Left renal pelvis (tissue), 4 donors: ENCODE results near the gene SERPINB6. TPM values are rescaled to one million over a fixed set of nuclear protein-coding genes. Genes with fewer than 3 reads are reported as not detected.
"Not testable (repeated sequence)": the region's sequence is repeated elsewhere in the genome, so short reads cannot be mapped to it uniquely, and the experiment has no call there.

Experiments
- DNase-seq, 4 donors: peaks; one replicate each; pipeline ENCODE4 v3.0.0-alpha.2; 2013; ENCODE audit warnings: low read depth in 4 of 4, low spot score in 3 of 4
- polyA plus RNA-seq, 4 donors: library from polyadenylated mRNA; unstranded; fragments of 120-200 nt; gene quantifications; one replicate each; pipeline ENCODE4 v1.2.1, GENCODE V29; 2013; ENCODE audit not compliant: insufficient read length in 4 of 4

The SERPINB6 gene
- 10 to 100 TPM; 67.9 to 95.8 (median 89.1) TPM for polyA plus RNA-seq

DNA sequence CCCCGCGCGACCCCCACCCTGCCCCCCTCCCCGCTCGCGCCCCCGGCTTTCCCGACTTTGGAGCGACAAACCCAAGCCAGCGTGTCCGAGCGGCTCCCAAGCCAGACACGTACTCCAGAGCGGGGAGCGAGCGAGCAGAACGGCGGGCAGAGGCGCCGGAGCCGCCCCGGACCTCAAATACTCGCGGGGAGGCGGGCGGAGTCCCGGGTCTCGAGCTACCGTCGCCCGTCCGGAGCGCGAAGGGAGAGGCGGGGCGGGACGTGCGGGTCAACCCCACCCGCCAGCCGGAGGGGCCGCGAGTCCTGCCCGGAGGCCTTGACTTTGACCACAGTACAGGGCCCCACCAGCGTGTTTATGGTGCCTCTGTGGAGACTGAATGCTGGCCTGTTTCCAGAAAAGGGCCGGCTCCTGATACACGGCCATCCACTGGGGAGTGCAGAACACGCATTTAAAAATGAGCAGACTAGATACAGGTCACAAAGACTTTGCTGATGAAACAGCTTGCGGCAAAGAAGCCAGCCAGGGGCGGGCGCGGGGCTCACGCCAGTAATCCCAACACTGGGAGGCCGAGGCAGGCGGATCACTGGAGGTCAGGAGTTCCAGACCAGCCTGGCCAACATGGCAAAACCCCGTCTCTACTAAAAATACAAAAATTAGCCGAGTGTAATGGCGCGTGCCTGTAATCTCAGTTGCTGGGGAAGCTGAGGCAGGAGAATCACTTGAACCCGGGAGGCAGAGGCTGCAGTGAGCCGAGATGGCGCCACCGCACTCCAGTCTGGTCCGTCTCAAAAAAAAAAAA lies at the start of gene SERPINB6:
SERPINB6 (minus strand) TSS at position 148 of the 799 bp plus-strand sequence. CDS start 12,235 bp downstream, outside the sequence.
- DNase-seq: no peak

DNA sequence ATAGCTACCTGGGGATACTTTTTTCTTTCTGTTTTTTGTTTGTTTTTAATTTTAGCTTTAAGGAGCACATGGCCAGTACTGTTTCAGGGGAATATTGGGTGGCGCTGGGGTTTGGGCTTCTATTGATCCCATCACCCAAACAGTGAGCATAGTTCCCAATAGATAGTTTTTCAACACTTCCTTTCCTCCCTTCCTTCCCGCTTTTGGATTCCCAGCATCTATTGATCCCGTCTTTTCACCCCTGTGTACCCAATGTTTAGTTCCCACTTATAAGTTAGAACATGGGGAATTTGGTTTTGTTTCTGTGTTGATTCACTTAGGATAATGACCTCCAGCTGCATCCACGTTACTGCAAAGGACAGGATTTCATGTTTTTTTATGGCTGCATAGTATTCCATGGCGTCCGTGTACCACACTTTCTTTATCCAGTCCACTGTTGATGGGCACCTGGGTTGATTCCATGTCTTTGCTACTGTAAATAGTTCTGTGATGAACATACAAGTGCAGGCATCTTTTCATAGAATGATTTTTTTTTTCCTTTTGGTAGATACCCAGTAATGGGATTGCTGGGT lies 48.5 kb upstream of the SERPINB6 start:
- DNase-seq: no peak

DNA sequence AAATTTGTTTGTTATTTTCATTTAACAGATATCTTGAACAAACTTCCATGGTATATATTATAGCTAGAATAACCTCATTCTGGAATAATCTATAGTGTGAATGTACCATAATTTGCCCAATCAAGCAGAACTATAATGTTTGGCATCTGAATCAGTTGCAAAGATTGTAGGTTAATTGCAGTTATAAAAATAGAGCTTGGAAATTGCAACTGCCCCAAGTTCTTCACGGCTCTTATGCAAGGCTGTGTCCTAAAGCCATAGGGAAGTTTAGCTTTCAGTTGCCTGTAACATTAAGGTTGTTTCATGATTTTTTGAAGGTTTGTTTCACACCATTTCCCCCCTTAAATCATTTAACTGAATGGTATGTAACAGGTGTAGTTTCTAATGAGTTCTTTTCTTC lies 47.7 kb upstream of the SERPINB6 start:
- DNase-seq: no peak

DNA sequence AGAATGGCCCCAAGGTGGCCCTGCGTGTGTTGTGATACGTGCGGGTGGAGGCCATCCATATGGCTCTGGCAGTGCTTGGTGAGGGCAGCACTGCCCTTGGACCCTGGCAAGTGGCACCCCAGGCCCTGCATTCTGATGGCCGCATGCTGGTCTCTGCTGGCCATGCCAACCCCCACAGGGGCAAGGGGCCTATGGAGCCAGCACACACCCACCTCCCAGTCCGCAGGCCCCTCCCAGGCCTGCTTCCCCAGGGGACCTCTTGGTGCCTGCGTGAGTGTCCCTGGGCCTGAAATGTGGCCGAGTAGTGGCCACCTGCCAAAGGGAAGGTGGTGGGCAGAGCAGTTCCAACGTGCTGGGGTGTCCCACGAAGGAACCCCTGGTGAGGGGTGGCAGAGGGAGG lies 45.9 kb upstream of the SERPINB6 start:
- DNase-seq: no peak

DNA sequence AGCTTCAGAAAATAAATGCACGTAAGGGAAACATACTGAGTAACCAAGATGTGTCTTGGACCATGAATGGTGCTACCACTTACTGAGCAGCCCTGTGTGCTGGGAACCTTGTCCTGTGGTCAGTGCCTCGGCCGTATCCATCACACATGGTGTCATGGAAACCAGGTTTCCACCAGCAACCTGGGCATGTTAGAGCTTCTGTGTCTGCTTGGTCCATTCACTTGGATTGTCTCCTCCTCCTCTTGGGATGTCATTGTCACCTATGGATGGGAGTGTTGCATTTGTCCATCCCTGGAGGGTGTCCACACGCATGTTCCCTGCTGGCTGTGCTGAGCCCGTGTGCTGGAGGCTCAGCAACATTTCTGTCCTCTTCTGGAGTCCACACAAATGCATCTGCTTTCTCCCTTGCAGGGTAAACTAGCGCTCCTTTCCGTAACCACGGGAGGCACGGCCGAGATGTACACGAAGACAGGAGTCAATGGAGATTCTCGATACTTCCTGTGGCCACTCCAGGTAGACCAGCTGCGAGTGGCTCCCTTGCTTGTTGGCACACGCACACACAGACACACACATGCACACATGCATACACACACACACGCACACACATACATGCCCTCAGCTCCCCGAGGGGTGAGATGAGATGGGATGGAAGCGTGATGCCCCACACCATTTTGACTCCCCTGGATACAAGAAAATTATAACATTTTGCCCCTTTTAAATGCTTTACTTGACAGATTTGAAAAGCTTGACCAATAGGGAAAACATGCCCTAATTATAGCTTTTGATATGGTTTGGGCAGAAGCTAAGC lies 45.3 kb upstream of the SERPINB6 start:
- DNase-seq: no peak

DNA sequence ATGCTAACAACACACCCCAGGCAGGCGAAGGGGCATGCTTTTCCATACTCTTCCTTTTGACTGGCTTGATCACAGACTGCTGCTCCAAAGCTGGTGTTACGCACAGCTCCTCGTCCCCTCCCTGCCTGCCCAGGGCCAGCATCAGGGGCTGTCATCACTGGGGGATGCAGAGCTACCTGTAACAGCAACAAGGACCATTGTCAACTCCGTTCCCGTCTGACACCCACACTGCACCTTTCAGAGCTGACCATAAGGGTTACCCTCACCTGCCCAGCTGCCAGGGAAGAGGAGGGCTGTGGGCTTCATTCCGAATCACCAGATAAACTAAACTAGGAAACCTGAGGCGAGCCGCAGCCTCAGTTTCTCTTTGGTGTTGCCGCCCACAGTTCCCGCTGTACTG lies 43.8 kb upstream of the SERPINB6 start:
- no peak for DNase-seq

DNA sequence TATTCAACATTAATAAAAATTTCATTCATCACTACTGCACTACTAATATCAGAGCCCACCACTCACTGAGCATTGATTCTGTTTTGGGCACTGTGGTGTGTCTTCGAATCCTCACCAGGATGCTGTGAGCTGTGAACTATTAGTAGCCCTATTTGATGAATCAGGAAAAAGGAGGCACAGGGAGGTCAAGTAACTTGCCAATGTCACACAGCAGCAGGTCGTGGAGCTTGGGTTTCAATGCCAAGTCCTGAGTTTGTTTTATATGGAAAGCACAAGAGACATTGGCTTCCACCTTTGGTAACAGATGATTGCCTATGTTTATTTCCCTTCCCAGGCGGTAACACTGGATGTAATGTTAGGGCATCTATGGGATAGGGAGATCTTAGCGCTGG lies 43.3 kb upstream of the SERPINB6 start:
- DNase-seq: no peak

DNA sequence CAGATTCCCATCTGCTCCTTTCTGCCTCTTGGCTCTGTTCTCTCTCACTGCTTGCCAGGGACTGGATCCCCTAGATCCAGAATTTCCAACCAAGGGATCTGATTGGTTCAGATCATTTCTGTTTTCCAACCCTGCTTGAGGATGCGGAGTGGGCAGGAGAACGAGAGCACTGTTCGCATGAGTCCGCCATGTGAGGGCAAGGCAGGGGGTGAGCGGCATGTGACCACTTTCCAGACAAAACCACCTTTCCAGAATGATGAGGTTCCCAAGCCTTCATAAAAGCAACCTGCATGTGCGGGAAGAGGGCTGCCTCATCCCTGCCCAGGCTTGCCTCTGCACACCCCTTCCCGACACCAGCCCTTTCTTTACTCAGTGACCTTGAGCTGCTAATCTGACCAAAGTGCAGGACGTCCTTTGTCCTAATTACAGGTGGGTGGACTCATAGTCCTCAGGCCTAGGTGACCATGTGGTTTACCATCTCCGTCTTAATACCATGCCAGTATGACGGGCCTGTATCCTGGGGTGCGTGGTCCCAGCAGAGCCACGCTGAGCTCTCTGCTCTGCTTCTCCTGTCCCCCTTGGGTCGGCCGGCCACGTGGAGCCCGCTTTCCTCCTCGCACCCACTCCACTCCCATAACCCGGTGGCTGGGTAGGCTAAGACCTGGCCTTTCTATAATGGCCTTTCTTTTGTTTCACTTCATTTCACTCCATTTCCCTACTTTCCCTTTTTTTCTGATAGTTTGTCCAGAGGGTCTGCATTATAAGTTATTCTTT lies 42.7 kb upstream of the SERPINB6 start:
- DNase-seq: no peak

DNA sequence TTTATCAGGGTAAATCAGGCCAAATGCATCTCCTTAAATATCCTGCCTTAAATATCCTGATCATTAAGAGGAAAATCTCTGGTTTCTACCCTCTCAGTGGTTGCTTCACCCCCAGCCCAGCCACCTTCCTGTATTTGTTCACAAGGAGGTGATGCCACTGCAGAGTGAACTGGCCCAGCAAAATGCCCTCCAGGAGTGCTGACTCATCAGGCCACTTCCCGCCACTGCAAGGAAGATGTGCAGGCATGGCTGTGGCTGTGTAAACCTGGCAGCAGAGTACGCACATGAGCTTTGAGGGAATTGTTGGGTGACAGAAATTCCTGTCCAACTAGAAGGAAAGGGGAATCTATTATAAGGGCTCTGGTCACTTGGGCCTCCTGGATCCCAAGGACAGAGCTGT lies 42.1 kb upstream of the SERPINB6 start:
- DNase-seq: no peak

DNA sequence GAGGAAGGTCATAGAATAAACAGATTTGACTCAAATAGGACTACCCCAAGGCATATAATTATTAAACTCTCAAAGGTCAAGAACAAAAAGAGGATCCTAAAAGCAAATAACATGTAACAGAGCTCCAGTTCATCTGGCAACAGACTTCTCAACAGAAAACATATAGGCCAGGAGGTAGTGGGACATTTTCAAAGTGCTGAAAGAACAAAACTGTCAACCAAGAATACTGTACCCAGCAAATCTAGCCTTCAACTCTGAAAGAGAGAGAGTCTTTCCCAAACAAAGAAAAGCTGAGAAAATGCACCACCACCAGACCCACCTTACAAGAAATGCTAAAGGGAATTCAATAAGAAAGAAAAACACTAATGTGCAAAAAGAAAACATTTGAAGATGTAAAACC lies 40.2 kb upstream of the SERPINB6 start:
- DNase-seq: no peak

DNA sequence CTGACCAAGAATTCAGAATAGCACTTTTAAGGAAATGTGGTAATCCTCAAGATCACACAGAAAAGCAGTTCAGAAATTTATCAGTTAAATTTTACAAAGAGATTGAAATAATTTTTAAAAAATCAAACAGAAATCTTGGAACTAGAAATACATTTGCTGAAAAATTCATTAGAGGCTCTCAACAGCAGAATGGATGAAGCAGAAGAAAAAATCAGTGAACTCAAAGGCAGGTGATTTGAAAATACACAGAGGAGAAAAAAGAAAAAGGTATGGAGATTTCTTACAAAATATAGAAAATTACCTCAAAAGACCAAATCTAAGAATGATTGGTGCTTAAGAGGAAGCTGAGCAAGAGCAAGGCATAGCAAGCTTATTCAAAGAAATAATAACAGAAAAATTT lies 39.8 kb upstream of the SERPINB6 start:
- DNase-seq: no peak

DNA sequence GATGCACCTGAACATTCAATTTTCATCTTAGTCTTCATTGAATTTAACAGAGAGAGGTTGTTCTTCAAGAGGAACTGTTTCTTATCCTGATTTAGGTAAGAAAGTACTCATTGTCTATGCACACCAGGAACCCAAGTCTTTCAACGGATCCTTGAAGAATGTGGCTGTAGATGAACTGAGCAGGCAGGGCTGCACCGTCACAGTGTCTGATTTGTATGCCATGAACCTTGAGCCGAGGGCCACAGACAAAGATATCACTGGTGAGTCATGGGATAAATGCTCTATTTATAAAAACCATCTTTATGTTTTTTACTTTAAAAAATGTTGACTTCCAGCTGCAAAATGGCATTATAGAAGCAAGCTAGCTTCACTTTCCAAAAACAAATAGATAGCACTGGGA lies 38.6 kb upstream of the SERPINB6 start:
- DNase-seq: no peak

DNA sequence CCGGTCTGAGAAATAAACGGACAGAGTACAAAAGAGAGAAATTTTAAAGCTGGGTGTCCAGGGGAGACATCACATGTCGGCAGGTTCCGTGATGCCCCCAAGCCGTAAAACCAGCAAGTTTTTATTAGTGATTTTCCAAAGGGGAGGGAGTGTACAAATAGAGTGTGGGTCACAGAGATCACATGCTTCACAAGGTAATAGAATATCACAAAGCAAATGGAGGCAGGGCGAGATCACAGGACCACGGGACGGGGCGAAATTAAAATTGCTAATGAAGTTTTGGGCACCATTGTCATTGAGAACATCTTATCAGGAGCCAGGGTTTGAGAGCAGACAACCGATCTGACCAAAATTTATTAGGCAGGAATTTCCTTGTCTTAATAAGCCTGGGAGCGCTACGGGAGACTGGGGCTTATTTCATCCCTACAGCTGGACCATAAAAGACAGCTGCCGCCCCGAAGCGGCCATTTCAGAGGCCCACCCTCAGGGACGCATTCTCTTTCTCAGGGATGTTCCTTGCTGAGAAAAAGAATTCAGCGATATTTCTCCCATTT lies 37.4 kb upstream of the SERPINB6 start:
- not testable (repeated sequence) for DNase-seq

DNA sequence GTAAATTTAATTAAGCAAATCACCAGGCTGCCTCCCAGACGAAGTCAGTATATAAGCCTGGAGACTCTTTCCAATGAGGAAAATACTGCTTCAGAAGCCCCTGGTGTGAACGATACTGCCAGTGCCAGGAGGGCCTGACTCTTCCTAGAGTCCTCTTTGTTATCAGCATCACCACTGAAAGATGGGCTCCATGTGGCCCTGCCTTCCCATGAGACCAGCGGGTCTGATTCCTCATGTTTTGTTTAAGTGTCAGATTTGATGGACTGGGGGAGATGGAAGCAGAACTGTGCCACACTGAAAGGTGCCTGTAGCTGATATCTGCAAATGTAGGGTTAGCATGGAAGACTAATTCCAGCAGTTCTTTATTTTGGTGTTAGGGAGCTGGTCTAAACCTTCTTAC lies 36.2 kb upstream of the SERPINB6 start:
- no peak for DNase-seq

DNA sequence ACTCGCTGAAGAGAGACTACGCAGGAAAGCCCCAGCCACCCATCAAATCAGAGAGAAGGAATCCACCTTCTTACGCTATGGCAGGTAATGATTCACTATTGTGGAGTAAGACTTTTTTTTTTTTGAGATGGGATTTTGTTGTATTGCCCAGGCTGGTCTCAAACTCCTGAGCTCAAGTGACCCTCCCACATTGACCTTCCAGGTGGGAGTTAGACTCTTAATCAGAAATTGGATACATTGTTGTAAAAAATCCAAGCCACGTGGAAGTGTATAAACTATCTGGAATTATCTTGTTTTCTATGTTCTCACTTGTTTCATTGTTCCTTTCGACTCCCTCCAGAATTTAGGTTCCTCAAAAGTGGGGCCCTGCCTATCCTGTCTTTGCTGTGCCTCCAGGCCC lies 35.1 kb upstream of the SERPINB6 start:
- no peak for DNase-seq

DNA sequence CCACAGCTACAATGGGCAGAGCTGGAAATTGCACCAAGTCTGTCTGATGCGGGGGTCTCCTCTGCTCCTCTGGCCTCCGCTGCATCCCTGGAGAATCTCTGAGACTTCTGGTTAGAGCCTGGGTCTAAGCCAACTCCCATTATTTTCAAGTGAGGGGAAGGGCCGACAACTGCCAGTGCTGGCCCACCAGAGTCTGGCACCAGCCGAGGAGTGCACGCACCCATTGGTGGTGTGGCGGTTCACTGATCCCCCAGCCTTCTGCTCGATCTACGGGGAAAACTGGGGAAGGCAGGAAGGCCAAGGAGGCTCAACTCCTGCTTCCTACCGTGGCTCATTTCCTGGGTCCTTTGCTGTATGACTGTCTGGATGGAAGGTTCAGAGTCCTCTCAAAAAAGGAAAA lies 34.5 kb upstream of the SERPINB6 start:
- no peak for DNase-seq

DNA sequence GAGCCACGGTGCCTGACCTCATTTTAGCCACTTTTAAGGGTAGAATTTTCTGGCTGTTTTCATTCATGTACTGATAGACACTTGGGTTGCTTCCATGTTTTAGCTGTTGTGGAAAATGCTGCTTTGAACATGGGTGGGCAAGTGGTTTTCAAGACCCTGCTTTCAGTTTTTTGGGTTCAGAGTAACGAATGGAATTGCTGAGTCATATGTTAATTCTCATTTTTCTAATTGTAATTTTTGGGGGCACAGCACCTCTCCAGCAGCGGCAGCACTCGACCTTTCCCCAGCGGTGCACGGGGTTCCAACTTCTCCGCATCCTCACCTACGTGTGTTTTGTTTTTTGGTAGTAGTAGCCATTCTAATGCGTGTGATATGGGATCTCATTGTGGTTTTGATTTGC lies 33.7 kb upstream of the SERPINB6 start:
- DNase-seq: no peak

DNA sequence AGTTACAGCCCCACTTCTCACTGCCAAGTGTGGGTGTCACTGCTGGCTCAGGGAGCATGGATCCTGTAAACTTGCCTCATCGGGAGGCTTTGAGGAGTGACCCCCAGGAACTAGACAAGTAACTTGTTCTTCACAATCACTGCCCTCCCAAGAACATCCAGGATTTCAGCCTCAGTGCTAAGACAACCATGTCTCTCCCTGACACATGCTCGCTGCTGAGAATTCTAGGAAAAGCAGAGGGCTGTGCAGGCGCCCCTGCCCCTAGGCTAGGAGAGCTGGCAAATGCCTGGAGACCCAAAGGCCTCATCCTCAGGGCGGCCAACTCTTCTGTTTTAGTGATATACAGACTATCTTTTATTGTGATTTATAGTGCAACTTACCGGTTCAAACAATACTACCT lies 31.9 kb upstream of the SERPINB6 start:
- DNase-seq: not testable (repeated sequence)

DNA sequence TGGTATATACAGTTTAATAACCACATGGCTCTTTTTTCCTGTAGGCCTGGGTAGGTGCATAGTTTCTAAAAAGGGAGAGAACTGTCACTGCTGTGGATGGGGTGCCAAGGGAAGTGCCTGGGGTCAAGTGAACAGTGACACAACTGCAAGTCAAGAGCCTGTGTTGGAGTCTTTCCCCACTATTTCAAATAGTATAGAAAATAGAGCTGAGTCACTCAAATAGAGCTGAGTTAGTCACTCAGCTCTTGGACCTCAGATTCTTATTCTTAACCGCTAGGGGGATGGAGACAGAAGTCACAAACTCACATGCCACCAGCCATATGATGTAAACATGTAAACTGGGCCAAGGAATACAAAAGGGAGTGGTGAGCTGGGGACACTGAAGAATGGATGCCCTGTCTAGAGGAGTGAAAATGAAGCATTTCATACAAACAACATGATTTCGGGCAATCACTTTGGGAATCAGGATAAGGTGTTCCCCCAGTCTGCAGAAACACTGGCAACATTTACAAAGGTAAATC lies 30.5 kb upstream of the SERPINB6 start:
- DNase-seq: no peak

DNA sequence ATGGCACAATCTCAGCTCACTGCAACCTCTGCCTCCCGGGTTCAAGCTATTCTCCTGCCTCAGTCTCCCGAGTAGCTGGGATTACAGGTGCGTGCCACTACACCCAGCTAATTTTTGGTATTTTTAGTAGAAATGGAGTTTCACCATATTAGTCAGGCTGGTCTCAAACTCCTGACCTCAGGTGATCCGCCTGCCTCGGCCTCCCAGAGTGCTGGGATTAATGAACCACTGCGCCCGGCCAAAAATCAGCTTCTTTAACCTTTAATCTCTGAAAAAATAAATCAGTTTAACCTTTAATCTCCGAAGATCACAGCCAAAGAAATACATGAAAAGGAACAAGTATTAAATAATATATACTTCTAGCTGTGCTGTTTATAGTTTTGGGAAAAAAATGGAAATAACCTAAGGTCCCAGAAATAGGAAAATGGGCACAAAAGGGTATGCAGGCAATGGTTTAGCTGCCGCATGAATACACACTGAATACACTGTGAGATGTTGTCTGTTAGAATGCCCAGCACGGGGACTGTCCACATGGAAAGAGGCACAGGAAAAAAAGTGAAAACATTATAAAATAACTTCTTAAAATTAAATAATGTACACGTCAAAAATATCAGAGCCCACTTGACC lies 29.9 kb upstream of the SERPINB6 start:
- DNase-seq: no peak
